Loucy (cell line): Measurements from ENCODE around the gene SF3B2.

Source experiments
- H2AFZ ChIP-seq: fragments of 200-600 bp; sonication (generic); 2 replicates; pipeline ENCODE4 v1.6.0; 2016; ENCODE audit warnings: antibody characterized with exemption, mild to moderate bottlenecking, low read length, moderate library complexity
- H3F3A ChIP-seq: fragments of 200-600 bp; 2 replicates; pipeline ENCODE4 v1.6.0; 2016; ENCODE audit warnings: antibody characterized with exemption, low read depth, mild to moderate bottlenecking
- H3K27me3 ChIP-seq: fragments of 200-600 bp; sonication (generic); 2 replicates; pipeline ENCODE4 v1.6.1; 2014; ENCODE audit warnings: low read length, mild to moderate bottlenecking; ENCODE audit not compliant: insufficient read depth, poor library complexity, severe bottlenecking
- H3K36me3 ChIP-seq: fragments of 200-600 bp; sonication (generic); 2 replicates; pipeline ENCODE4 v1.6.1; 2016; ENCODE audit warnings: low read length; ENCODE audit not compliant: insufficient read depth
- H3K4me1 ChIP-seq: fragments of 200-600 bp; sonication (generic); 2 replicates; pipeline ENCODE4 v1.5.1; 2014; ENCODE audit warnings: low read length, mild to moderate bottlenecking; ENCODE audit not compliant: insufficient read depth, poor library complexity, severe bottlenecking
- H3K4me2 ChIP-seq: fragments of 200-600 bp; sonication (generic); 2 replicates; pipeline ENCODE4 v1.6.0; 2014; ENCODE audit warnings: antibody characterized with exemption, low read length, low read depth, mild to moderate bottlenecking; ENCODE audit not compliant: poor library complexity, severe bottlenecking
- H3K4me3 ChIP-seq: fragments of 200-600 bp; sonication (generic); 2 replicates; pipeline ENCODE4 v1.5.1; 2014; ENCODE audit warnings: low read length, mild to moderate bottlenecking, mixed read lengths; ENCODE audit not compliant: poor library complexity, severe bottlenecking
- H3K79me2 ChIP-seq: fragments of 200-600 bp; sonication (generic); 2 replicates; pipeline ENCODE4 v1.6.1; 2014; ENCODE audit warnings: low read length; ENCODE audit not compliant: insufficient read depth
- H3K9ac ChIP-seq: fragments of 200-600 bp; sonication (generic); 2 replicates; pipeline ENCODE4 v1.6.0; 2014; ENCODE audit warnings: mild to moderate bottlenecking, low read depth, low read length, moderate library complexity; ENCODE audit not compliant: poor library complexity, severe bottlenecking
- H3K9me2 ChIP-seq: fragments of 200-600 bp; sonication (generic); replicated peaks from 2 replicates; pipeline ENCODE4 v1.6.1; 2016; ENCODE audit warnings: low read depth, low read length, mixed read lengths
- H3K9me3 ChIP-seq: fragments of 200-600 bp; sonication (generic); 2 replicates; pipeline ENCODE4 v1.6.1; 2014; ENCODE audit warnings: mild to moderate bottlenecking, antibody characterized with exemption, low read length, low read depth; ENCODE audit not compliant: insufficient read depth
- H4K20me1 ChIP-seq: fragments of 200-600 bp; sonication (generic); 2 replicates; pipeline ENCODE4 v1.6.0; 2014; ENCODE audit warnings: antibody characterized with exemption, low read length, mild to moderate bottlenecking; ENCODE audit not compliant: insufficient read depth, poor library complexity, severe bottlenecking
- CTCF ChIP-seq: fragments of 200-600 bp; sonication (generic); conservative IDR thresholded peaks from 2 replicates; pipeline ENCODE4 v1.5.1; 2014; ENCODE audit warnings: mild to moderate bottlenecking, antibody characterized with exemption, low read length
- EZH2phosphoT487 ChIP-seq: fragments of 200-600 bp; IDR thresholded peaks from 2 replicates; pipeline ENCODE4 v1.6.1; 2018; ENCODE audit warnings: antibody characterized with exemption, mild to moderate bottlenecking, moderate library complexity, borderline replicate concordance

Gene SF3B2

DNA sequence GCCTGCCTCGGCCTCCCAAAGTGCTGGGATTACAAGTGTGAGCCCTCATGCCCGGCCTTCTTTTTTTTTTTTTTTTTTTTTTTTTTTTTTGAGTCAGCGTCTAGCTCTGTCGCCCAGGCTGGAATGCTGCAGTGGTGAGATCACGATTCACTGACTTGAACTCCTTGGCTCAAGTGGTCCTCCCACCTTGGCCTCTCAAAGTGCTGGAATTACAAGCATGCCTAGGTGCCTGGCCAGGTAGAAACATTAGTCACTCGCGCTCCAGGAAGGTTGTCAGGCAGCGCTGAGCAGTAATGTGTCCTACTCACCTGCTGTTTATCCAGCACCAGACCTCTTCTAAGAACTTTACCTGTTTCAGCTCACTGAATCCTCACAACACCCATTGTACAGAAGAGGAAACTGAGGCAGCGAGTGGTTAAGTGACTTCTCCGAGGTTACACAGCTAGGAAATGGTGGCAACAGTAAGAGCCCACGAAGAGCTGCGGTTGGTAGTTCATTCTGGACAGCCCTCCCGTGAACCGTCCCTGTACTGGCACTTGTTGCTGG is 40.9 kb upstream of the SF3B2 start:
- no peaks in the 10 kb centered on the region for H3K27me3 ChIP-seq
- H3F3A ChIP-seq: no peaks in the 10 kb centered on the region
- H4K20me1 ChIP-seq: no peaks in the 10 kb centered on the region
- H3K79me2 ChIP-seq: no peaks in the 10 kb centered on the region
- no peaks in the 10 kb centered on the region for H3K36me3 ChIP-seq
- H3K4me2 ChIP-seq: no peak overlapping the region
- no peak overlapping the region for H2AFZ ChIP-seq
- TF ChIP-seq CTCF: no peak
- TF ChIP-seq EZH2phosphoT487: no peak
- H3K9me2 ChIP-seq: no peaks in the 10 kb centered on the region
- no peak overlapping the region for H3K4me3 ChIP-seq
- H3K9ac ChIP-seq: no peak overlapping the region
- H3K9me3 ChIP-seq: no peaks in the 10 kb centered on the region
- peaks cover 12% of the 10 kb centered on the region for H3K4me1 ChIP-seq

- no peaks in the 10 kb centered on the region for H3F3A ChIP-seq
- TF ChIP-seq EZH2phosphoT487: no peak
- no peak for TF ChIP-seq CTCF
- no peaks in the 10 kb centered on the region for H3K36me3 ChIP-seq
- H3K4me3 ChIP-seq: no peak within 1 kb of the TSS
- H3K79me2 ChIP-seq: no peaks in the 10 kb centered on the region
- H3K9me2 ChIP-seq: no peaks in the 10 kb centered on the region
- no peaks in the 10 kb centered on the region for H4K20me1 ChIP-seq
- H3K4me1 ChIP-seq: peaks cover 11% of the 10 kb centered on the region
- no peak within 1 kb of the TSS for H3K4me2 ChIP-seq
- no peaks in the 10 kb centered on the region for H3K9me3 ChIP-seq
- no peak within 1 kb of the TSS for H3K9ac ChIP-seq
- no peak within 1 kb of the TSS for H2AFZ ChIP-seq
- H3K27me3 ChIP-seq: no peaks in the 10 kb centered on the region
Observed at GRCh38 chr11:66011785-66012303, 40.3 kb upstream of the SF3B2 start, which contains the start of gene CST6. CST6 (plus strand) TSS chr11:66012008; CDS start chr11:66012045, 37 bp downstream.

GRCh38 chr11:66012371-66012945 is 39.7 kb upstream of the SF3B2 start:
- H3F3A ChIP-seq: no peaks in the 10 kb centered on the region
- TF ChIP-seq EZH2phosphoT487: no peak
- TF ChIP-seq CTCF: no peak

More at GRCh38 chr11:66012371-66012945, 39.7 kb upstream of the SF3B2 start:
- Histone ChIP-seq H2AFZ (no peak overlapping the region), H3K79me2 (no peaks in the 10 kb centered on the region), H3K9ac (no peak overlapping the region), H3K4me1 (peaks cover 7% of the 10 kb centered on the region), H3K9me2 (no peaks in the 10 kb centered on the region), H3K4me2 (no peak overlapping the region), H3K27me3 (no peaks in the 10 kb centered on the region), H3K36me3 (no peaks in the 10 kb centered on the region), H4K20me1 (no peaks in the 10 kb centered on the region), H3K9me3 (no peaks in the 10 kb centered on the region), H3K4me3 (no peak overlapping the region)
